NCI-H82 treated with DMSO at 0.1 percent for 48 hours (cell line): ENCODE results near the gene SLC17A1.
A peak's percentile ranks its signal among the peaks of the same experiment; 100 is the strongest.

Experiments
- DNase-seq: peaks from one replicate; lab custom pipeline; 2025; ENCODE audit not compliant: unreplicated experiment; lab: John Stamatoyannopoulos, UW

SLC17A1 gene

DNA sequence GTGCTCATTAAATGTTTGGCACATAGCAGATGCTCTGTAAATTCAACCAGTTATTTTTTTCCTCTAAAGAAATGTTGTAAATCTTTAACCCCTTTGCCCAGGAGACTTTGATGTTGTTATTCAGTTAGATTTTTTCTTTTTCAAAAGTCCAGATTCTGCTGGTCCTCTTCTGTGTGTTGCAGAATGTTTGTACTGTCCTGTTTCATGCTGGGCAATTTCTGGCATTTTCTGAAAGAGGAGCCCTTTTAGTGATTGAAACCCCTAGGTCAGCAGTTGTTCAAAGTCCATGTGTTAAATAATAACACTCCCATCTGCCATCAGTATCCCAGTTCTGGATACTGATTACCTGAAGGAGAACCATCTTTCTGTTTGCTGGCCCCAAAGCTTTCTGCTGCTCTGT, 1.3 kb upstream of the SLC17A1 start:
- no peak for DNase-seq

DNA sequence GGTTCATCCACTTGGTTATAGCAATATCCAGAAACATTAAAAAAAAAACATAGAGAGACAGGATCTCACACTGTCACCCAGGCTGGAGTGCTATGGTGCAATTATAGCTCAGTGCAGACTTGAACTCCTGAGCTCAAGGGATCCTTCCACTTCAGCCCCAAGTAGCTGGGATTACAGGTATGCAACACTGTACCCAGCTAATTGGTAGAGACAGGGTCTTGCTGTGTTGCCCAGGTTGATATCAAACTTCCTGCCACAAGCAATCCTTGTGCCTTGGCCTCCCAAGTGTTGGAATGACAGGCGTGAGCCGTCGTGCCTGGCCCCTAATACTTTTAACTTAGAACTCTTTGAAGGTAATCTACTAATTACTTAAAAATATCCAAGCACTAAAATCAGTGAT, 818 bp upstream of the SLC17A1 start:
- DNase-seq, result no peak

DNA sequence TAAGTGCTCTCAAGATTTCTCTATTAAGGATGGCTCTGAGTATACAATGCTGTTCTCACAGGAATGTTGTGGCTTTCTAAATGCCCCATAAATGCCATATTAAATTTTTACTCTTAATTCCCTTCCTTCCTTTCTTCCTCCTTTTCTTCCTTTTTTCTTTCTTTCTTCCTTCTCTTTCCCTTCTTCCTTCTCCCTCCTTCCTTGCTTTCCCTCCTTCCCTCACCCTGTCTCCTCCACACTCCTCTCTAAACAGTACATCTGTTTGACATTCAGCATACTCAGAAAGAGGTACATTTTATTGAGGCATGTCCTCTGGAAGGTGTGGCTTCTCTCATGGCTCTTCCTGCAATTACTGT, 433 bp upstream of the SLC17A1 start:
- DNase-seq, result no peak

GRCh38 chr6:25830458-25830857, 1.4 kb downstream of the SLC17A1 start:
- DNase-seq, result no peak

DNA sequence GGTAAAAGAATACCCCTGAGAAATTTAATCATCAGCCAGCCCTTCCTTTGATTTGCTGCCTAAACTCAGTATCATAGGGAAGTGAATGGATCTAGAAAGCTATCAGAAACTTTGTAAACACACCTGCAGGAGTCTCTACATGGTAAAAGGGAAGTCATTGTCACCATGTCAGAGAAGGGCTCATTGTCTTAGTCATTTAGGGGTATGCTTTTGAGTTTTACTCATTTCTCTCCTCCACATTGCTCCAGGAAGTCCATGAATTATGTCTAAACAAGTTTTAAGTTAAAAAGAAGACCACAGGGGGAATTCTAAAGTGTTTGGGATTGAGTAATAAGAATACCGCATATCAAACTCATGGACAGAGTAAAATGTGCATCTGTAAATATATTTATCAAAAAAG, 2.5 kb downstream of the SLC17A1 start:
- no peak for DNase-seq

DNA sequence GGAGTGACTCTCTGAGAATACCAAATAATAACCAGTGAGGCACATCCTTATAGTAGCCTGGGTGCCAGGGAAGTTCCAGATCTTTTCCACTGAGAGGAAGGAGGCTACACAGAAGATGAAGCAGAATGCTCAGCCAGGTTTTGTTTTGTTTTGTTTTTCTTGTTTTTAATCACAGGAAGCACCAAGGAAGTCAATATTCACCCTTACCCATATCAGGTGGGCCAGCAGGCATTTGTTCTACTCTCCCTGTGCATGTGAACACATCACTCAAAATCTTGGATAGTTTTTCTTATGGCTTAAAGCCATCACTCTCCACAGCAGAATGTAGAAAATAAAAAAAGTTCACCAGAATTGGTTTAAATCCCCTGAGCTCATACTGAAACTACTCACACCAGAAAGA, 10.5 kb downstream of the SLC17A1 start:
- no peak for DNase-seq

DNA sequence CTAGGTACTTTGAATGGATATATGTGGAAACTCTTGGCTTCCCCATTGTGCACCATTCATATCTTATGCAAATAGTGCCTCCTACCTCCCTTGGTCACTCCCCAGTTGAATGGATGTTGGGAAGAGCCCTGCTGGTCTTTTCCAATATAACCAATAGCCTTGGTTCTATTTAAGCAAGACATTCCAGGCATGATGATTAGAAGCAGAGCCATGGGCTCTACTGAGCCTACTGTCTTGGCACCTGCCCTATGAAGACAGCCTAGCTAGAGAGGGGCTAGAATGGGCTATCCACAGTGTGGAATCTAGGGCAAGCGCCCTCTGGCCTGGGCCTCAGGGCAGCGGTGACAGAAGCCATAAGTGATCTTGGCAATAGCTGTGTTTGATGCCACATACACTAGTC, 15.6 kb downstream of the SLC17A1 start:
- DNase-seq, result no peak

DNA sequence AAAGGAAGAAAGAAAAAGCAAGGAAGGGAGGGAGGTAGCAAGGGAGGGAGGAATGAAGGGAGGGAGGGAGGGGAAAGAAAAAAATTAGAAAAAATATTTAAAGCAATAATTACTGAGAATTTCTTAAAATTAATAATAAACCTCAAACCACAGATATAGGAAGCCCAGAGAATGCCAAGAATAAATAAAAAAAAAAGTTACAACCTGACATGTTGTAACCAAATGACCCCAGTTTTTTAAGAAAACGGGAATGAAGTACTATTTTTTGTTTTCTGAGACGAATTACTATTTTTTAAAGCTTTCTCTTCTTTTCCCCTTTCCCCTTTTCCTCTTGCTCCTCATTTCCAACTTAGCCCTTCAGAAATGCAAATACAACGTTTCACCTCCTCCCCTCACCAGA, 16.7 kb downstream of the SLC17A1 start:
- DNase-seq, result no peak

GRCh38 chr6:25804804-25805203, 27.0 kb downstream of the SLC17A1 start:
- DNase-seq, result no peak

DNA sequence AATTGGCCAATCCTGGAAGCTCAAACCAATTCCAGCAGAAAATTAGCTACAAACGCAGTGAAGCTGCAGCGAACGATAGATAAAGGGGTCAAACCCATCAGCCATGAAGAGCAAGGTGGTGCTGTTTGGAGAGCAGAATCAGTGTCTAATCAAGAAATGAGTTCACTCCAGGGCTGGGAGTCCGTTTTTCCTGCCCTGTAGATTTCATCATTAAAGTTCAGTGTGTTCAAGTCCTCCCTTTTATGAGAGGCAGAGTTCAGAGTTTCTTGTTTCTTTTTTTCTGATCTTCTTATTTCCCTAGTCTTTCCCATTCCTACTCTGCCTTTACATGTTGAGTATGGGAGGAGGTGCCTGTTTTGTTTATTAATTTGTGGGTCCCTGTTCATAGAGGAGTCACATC, 30.4 kb downstream of the SLC17A1 start:
- no peak for DNase-seq

GRCh38 chr6:25794784-25795183, 37.1 kb downstream of the SLC17A1 start:
- no peak for DNase-seq

- no peak for DNase-seq
Observed at GRCh38 chr6:25793970-25794369, 37.9 kb downstream of the SLC17A1 start.

DNA sequence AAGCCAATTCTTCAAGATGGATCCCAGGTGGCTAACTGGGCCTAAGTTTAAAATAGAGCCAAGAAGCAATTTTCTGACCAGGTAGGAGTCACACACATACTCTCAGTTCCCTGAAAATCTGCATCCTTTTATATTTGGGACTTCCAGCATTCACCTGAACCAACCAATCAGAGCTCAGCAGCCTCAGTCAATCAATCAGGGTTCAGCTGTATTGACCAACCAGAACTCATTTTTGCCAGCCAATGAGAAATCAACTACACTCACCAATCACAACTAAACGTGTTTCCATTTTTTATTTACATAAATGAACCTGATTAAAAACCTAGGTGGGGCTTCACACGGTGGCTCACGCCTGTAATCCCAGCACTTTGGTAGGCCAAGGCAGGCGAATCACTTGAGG, 39.8 kb downstream of the SLC17A1 start:
- no peak for DNase-seq

- no peak for DNase-seq
Observed at GRCh38 chr6:25789475-25789874, 42.4 kb downstream of the SLC17A1 start.

GRCh38 chr6:25788305-25788922, 43.4 kb downstream of the SLC17A1 start:
- peak; percentile 47 for DNase-seq

DNA sequence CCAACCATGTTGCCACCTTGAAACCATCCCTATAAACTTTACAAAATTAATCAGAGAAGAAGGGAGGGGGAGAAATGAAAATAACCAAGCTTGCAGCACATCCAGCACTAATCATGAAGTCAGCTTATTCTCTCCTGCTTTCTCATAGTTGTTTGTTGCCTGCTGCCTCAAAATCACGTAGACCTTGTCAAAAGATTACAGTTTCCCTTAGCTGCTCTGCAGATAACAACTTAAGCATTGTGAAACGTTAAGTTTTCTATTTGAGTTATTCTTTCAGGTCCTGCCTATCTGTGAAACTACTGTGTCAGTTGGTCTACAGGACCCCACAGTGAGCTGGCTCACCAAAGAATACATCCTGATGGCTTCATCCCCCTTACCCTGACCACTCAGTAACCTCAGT, 44.4 kb downstream of the SLC17A1 start:
- no peak for DNase-seq

DNA sequence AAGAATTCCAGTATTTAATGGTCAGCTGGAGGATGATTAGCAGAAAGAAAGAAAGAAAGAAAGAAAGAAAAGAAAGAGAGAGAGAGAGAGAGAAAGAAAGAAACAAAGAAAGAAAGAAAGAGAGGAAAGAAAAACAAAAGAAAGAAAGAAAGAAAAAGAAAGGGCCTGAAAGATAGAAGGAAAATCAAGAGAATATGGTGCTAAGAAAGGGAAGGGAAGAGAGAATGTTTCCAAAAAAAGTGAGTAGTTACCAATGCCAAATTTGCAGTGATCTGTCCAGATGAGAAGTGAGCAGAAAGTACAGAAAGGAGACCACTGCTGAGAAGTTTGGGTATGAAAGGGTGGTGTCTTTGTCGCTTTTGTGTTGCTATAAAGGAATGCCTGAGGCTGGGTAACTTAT, 50.7 kb downstream of the SLC17A1 start:
- no peak for DNase-seq

- DNase-seq, result no peak
Observed at GRCh38 chr6:25777856-25778649, 53.8 kb downstream of the SLC17A1 start.

DNA sequence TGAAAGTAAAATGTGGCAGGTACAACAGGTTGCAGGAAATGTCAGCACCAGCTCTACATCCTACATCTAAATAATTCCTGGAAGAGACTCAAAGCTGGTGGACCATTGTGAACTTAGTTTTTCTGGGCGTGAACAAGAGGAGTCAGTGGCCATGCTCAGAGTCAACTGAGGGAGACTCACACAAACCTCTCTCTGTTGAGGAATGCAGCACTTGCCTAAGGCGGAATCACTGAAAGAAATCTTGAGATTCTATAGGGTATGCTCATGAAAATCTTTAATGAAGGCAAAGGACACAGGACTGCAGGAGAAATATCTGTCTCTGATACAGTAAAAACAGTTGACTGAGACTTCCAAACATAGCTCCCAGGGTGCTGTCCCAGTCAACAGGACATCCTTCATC, 54.8 kb downstream of the SLC17A1 start:
- no peak for DNase-seq

GRCh38 chr6:25774120-25774715, 57.6 kb downstream of the SLC17A1 start:
- DNase-seq, result no peak

DNA sequence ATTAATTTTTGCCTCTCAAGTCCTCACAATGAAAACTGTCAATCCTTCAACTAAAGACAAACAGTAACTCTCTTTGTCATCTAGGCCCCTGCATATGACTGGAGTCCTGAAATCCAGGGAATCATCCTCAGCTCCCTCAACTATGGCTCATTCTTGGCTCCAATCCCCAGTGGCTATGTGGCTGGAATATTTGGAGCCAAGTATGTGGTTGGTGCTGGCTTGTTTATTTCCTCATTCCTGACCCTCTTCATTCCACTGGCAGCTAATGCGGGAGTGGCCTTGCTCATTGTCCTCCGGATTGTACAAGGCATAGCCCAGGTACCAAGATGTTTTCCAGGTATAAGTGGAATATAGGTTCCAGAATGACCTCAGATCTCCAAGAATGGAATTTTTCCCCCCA, 61.9 kb downstream of the SLC17A1 start:
- DNase-seq, result no peak

DNA sequence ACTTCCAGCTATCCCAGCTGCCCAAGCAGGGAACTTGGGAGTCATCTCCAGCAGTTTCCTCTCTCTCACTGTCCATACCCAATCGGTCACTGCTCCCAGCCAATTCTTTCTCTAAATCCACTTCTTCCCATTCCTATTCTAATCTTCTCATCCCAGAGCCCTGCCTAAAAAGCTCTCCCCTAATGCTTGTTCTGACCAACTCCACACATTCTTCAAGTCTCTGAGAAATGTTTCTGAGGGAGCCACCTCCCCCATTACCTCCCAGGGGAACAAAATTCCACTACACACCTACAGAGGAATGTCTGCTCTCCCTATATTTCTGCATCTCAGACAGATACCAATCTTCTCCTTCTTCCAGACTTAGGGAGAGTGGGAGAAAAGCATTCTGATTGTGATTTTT, 63.3 kb downstream of the SLC17A1 start:
- DNase-seq, result no peak

- no peak for DNase-seq
Observed at GRCh38 chr6:25764611-25765010, 67.2 kb downstream of the SLC17A1 start.
